Measurements from ENCODE around the gene KCNJ10.

The KCNJ10 gene

DNA sequence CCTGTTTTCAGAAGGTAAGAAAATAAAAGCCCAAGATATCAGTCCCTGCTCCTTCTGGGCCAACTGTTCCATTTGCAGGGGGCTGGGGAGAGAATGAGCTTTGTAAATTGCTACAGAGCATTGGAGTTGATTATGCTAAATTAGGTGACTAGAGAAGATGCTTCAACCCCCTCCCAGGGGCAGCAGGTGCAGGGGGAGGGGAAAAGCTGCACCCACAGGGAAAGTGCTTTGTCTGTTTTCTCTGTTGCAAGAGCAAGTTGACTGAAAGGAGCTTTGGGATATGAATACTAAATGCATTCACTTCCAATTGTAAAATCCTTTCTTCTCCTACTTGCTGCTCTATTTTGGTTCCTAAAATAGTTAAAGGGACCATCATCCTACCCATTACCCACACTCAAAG, 21.6 kb downstream of the KCNJ10 start:
- Histone ChIP-seq H2AFZ (ENCODE audit: low read length) (no peak overlapping the region), H3K9me3 (ENCODE audit: insufficient read depth, low read depth, low read length) (no peaks in the 10 kb centered on the region), H3K9me2 (replicated peaks; ENCODE audit: low read depth, low read length) (no peaks in the 10 kb centered on the region), H3F3A (ENCODE audit: low read depth) (no peaks in the 10 kb centered on the region), H3K9ac (ENCODE audit: low read depth, low read length, poor library complexity, severe bottlenecking) (no peak overlapping the region), H3K27me3 (ENCODE audit: insufficient read depth, low read length, poor library complexity, severe bottlenecking) (no peaks in the 10 kb centered on the region), H3K4me1 (ENCODE audit: insufficient read depth, low read length, poor library complexity, severe bottlenecking) (peaks cover 5% of the 10 kb centered on the region), H4K20me1 (ENCODE audit: insufficient read depth, low read length, poor library complexity, severe bottlenecking) (no peaks in the 10 kb centered on the region), H3K79me2 (ENCODE audit: insufficient read depth, low read length) (no peaks in the 10 kb centered on the region), H3K4me3 (ENCODE audit: low read length, poor library complexity, severe bottlenecking) (no peak overlapping the region), H3K4me2 (ENCODE audit: low read depth, low read length, poor library complexity, severe bottlenecking) (no peak overlapping the region), H3K36me3 (ENCODE audit: insufficient read depth, low read length) (no peaks in the 10 kb centered on the region)
- TF ChIP-seq, protein P1, sequence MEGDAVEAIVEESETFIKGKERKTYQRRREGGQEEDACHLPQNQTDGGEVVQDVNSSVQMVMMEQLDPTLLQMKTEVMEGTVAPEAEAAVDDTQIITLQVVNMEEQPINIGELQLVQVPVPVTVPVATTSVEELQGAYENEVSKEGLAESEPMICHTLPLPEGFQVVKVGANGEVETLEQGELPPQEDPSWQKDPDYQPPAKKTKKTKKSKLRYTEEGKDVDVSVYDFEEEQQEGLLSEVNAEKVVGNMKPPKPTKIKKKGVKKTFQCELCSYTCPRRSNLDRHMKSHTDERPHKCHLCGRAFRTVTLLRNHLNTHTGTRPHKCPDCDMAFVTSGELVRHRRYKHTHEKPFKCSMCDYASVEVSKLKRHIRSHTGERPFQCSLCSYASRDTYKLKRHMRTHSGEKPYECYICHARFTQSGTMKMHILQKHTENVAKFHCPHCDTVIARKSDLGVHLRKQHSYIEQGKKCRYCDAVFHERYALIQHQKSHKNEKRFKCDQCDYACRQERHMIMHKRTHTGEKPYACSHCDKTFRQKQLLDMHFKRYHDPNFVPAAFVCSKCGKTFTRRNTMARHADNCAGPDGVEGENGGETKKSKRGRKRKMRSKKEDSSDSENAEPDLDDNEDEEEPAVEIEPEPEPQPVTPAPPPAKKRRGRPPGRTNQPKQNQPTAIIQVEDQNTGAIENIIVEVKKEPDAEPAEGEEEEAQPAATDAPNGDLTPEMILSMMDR (conservative IDR thresholded peaks at IDR 0.05; ENCODE audit: low read length), result no peak
- TF ChIP-seq EZH2phosphoT487 (IDR thresholded peaks at IDR 0.05; ENCODE audit: borderline replicate concordance), result no peak

DNA sequence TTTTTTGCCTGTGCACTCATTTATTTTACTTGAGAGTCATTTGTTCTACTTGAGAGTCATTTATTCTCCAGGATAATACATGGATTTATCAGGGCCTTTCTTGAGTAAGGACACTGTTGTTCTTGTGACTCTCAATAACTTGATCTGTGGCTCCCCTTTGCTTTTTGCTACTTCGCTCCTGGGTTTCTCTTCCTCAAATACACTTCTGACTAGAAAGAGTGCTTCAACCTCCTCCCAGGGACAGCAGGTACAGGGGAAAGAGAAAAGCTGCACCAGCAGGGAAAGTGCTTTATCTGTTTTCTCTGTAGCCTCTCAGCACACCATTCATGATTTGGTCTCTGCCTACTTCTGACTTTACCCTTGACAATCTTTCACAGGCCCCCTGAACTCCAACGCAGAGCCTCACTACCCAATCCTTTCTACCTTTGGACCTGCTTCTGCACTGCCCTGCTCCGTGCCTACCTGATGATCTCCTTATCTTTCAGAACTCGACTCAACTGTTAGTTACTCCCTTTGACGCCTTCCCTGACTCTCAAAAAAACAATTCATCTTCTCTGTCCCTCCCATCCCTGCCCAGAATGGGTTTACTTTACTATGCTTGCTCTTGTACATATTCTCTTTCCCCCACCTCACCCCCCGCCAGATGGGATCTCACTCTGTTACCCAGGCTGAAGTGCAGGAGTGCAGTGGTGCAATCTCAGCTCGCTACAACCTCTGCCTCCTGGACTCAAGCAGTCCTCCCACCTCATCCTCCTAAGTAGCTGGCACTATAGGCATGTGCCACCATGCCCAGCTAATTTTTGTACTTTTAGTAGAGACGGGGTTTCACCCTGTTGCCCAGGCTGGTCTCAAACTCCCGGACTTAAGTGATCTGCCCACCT, 22.6 kb downstream of the KCNJ10 start:
- Histone ChIP-seq H3K27me3 (ENCODE audit: insufficient read depth, low read length, poor library complexity, severe bottlenecking) (no peaks in the 10 kb centered on the region), H3K4me1 (ENCODE audit: insufficient read depth, low read length, poor library complexity, severe bottlenecking) (peaks cover 5% of the 10 kb centered on the region), H2AFZ (ENCODE audit: low read length) (peak overlapping the region; percentile 86), H3K9ac (ENCODE audit: low read depth, low read length, poor library complexity, severe bottlenecking) (peak overlapping the region; percentile 39), H3K36me3 (ENCODE audit: insufficient read depth, low read length) (no peaks in the 10 kb centered on the region), H3K79me2 (ENCODE audit: insufficient read depth, low read length) (no peaks in the 10 kb centered on the region), H3K9me2 (replicated peaks; ENCODE audit: low read depth, low read length) (no peaks in the 10 kb centered on the region), H3F3A (ENCODE audit: low read depth) (no peaks in the 10 kb centered on the region), H3K9me3 (ENCODE audit: insufficient read depth, low read depth, low read length) (no peaks in the 10 kb centered on the region), H3K4me2 (ENCODE audit: low read depth, low read length, poor library complexity, severe bottlenecking) (peak overlapping the region; percentile 69), H3K4me3 (ENCODE audit: low read length, poor library complexity, severe bottlenecking) (peak overlapping the region; percentile 56), H4K20me1 (ENCODE audit: insufficient read depth, low read length, poor library complexity, severe bottlenecking) (no peaks in the 10 kb centered on the region)
- no peak for TF ChIP-seq EZH2phosphoT487 (IDR thresholded peaks at IDR 0.05; ENCODE audit: borderline replicate concordance)
- TF ChIP-seq, protein P1 (conservative IDR thresholded peaks at IDR 0.05; ENCODE audit: low read length), result no peak

DNA sequence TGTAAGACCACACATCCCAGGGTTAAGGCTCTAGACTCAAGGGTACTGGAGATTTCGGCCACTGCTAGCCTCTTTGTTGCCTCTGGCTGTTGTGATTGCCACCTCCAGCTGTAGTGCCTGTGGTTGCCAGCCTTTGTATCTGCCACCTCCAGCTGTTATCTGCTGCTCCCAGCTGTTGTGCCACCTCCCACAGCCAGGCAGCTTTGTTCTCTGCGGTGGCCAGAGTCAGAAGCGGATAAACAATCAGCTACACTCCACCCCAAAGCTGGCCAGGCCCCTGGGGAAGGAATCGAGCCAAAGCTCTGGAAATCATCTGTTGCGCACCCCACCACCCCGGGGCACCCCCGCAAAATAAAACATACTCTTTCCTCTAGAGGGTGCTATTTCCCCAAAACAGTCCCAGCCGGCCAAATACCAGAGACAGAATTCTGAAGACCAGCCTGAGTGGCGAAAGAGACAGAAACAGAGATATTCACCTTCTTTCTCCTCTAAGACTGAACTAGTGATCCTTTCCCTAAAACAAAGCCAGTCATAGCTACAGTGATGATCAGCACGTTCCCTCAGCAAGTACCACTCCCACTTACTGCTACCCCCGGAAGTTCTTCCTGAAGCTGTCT, 23.4 kb downstream of the KCNJ10 start:
- H2AFZ ChIP-seq (ENCODE audit: low read length), result peak overlapping the region; percentile 86

More for the DNA sequence above, 23.4 kb downstream of the KCNJ10 start:
- Histone ChIP-seq H4K20me1 (ENCODE audit: insufficient read depth, low read length, poor library complexity, severe bottlenecking) (no peaks in the 10 kb centered on the region), H3K4me1 (ENCODE audit: insufficient read depth, low read length, poor library complexity, severe bottlenecking) (peaks cover 5% of the 10 kb centered on the region), H3K27me3 (ENCODE audit: insufficient read depth, low read length, poor library complexity, severe bottlenecking) (no peaks in the 10 kb centered on the region), H3K36me3 (ENCODE audit: insufficient read depth, low read length) (no peaks in the 10 kb centered on the region), H3K9me2 (replicated peaks; ENCODE audit: low read depth, low read length) (no peaks in the 10 kb centered on the region), H3K4me3 (ENCODE audit: low read length, poor library complexity, severe bottlenecking) (peak overlapping the region; percentile 56), H3K4me2 (ENCODE audit: low read depth, low read length, poor library complexity, severe bottlenecking) (peak overlapping the region; percentile 69), H3F3A (ENCODE audit: low read depth) (no peaks in the 10 kb centered on the region), H3K79me2 (ENCODE audit: insufficient read depth, low read length) (no peaks in the 10 kb centered on the region), H3K9ac (ENCODE audit: low read depth, low read length, poor library complexity, severe bottlenecking) (peak overlapping the region; percentile 39), H3K9me3 (ENCODE audit: insufficient read depth, low read depth, low read length) (no peaks in the 10 kb centered on the region)
- no peak for TF ChIP-seq EZH2phosphoT487 (IDR thresholded peaks at IDR 0.05; ENCODE audit: borderline replicate concordance)
- TF ChIP-seq, protein P1 (conservative IDR thresholded peaks at IDR 0.05; ENCODE audit: low read length), result peak; percentile 82
